GM18505 (cell line): ENCODE measurements around the gene CNKSR1.

Experiments used
- ATAC-seq: cut with Tn5 transposase; IDR thresholded peaks from one replicate; pipeline ENCODE4 v1.9.1; 2021; ENCODE audit not compliant: unreplicated experiment
- POLR2A ChIP-seq: IDR thresholded peaks from 4 replicates; pipeline ENCODE4 v1.6.1; 2011; ENCODE audit warnings: borderline replicate concordance; ENCODE audit not compliant: insufficient read depth, insufficient read length; ENCODE audit errors: extremely low read depth

The CNKSR1 gene

DNA sequence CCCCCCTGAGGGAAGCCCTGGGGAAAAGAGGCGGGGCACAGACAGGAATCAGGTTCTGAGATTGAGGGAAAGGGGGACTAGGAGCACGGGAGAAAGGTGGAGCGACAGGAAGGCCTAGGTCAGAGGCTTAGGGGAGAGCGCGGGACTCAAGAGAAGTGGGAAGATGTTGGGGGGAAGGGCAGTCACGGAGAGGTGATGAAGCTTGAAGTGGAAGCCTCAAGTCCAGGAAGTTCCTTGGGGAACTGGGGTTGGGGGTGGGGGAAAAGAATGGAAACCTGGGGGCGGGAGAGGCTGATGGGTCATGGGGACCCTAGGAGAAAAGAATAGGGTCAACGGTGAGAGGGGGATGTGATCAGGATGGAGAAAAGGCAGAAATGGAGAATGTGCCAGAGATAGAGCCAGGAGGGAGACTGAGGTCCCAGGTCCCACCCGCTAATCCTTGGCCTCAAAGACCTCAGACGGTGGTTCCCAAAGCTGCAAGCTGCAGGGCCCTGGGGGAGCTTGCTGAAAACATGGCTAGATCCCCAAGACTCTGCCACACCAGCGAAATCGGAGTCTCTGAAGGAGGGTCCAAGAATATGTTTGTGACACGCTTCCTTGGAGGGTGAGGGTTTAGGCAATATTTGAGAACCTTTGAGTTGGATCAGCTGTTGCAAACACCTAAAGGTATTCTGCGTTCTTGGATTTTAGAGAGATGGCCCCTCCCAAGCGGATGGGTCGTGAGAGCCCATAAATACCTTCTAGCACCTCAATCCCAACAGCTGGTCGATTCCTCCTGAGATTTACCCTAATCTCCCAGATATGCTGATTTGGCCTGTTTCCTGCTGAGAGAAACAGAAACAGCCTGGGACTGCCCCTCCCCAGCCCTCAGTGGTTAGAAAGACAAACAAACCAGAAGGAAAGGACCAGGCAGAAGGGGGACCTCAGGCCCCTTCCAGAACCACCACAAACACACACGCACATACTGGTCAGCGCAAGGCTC is 12.1 kb upstream of the CNKSR1 start:
- no peak for ATAC-seq
- TF ChIP-seq POLR2A: no peak

DNA sequence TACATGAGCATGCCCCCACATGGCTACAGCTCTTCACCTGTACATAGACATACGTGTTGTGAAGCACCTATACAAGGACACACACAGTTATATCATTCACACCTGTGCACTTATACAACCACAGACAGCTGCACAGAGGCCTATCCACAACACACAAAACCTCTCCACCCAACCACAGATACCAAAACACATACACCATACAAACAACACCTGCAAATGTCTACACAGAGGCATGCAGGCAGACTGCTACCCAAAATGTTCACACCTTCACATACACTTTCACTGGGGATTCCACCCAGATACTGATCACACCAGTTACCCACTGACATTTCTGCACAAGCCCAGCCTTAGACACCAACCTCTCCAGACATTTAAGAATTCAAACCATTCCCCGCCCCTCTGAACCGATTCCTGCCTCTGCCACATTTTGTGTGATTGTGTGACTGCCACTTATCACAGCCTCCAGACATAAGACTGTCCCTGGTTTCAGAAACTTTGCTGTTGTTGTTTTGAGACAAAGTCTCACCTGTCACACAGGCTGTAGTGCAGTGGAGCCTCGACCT is 10.5 kb upstream of the CNKSR1 start:
- no peak for ATAC-seq

GRCh38 chr1:26168410-26169197 is 8.7 kb upstream of the CNKSR1 start, which contains the start of gene C1orf232:
Gene C1orf232 (minus strand): TSS chr1:26168963. CDS start chr1:26168499, 464 bp downstream.
- ATAC-seq: no peak
- no peak for TF ChIP-seq POLR2A

More for the DNA sequence above, 10.5 kb upstream of the CNKSR1 start:
- no peak for TF ChIP-seq POLR2A

DNA sequence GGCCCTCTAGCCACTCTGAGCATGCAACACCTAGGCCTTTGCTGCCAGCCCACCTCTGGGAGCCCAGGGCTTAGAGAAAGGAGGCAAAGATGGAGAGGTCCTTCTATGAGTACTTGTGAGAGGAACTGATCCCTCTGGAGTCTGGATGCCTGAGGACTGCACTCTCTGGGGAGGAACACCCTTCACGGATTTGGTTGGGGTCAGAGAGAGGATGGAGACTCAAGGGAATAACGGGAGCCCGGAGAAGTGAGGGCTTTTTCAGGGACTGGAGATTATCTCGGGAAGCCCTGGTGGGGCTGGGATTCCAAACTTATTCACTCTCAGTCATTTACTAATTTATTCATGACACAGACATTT is 8.1 kb upstream of the CNKSR1 start:
- no peak for ATAC-seq
- TF ChIP-seq POLR2A: no peak

DNA sequence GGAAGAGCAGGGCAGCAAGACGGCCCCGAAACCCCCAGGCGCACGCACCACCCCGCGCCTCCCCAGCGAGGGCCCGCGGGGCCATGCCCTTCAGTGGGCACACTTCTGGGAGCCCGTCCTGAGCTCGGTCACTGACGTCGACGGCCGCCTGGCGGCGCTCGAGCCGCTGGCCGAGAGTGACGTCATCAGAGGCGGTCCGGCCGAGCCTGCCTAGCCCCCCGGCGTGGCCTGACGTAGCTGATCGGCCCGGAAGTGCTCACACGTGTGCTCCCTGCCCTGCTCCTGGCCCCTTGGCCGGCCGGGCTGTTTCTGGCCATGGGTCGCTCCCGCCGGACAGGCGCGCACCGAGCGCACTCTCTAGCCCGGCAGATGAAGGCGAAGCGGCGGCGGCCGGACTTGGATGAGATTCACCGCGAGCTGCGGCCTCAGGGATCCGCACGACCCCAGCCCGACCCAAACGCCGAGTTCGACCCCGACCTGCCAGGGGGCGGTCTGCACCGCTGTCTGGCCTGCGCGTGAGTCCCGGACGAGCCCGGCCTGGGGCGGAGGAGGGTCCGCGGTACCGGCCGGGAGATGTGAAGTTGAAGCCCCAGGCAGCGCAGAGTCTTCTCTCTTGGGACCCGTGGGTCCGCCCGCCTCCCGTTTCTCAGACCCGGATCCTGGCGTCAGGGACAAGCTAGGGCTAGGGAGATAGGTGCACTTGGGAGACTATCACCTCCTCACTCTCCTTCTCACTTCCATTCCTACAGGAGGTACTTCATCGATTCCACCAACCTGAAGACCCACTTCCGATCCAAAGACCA is 7.4 kb upstream of the CNKSR1 start, which contains the start of gene ZNF593:
TSS of gene ZNF593 (plus strand) at position 240 of the 803 bp plus-strand sequence. CDS start at position 316, 76 bp downstream.
- peak; percentile 93 for ATAC-seq

GRCh38 chr1:26170472-26170821 is 6.8 kb upstream of the CNKSR1 start:
- TF ChIP-seq POLR2A: no peak
- ATAC-seq: no peak

More for the DNA sequence above, 7.4 kb upstream of the CNKSR1 start, which contains the start of gene ZNF593:
- peak; percentile 82 for TF ChIP-seq POLR2A

DNA sequence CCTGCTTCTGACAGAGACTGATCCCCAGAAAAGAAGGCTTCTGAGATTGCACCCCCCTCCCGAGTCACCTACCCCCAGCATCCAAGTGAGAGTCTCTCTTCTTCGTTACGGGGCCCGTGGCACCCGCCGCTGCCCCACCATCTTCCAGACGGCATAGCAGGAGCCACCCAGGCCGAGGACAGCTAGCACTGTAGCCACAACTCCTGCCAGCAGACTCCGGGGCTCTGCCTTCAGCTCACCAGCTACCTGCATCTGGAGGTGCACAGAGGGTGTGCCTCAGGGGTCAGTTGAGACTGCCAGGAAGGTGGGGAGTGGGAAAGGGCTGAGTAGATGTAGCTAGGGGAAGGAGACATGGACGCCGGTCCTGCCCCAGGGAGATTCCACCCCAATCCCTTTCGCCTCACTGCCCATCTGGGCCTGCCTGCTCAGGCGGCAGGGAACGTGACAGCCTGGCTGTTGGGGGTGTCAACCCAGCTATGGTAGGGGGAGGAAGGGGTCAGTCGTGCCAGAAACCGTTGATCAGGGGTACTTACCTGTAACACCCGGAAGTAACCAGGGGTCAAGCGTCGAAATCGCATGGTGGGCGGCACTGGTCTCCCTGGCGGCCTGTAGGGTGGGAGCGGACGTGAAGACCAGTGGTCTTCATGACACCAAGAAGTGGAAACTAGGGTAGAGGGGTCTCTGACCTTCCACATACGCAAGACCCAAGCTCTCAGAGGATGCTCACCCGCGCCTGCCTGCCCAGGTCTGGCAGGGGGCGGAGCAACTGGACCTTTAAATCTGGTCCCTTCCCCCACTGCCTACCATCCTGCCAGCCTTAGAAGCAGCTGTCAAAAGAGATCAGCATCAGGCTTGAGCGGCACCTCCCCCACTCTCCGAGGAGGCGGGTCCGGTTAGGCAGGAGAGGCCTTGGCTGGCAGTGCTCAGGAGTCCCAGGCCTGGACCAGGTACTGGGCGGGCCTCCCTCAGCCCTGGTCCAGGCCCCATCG is 5.9 kb upstream of the CNKSR1 start, which contains the start of gene ZNF593OS:
TSS of gene ZNF593OS (minus strand) at position 749 of the 989 bp plus-strand sequence. CDS start at position 578, 171 bp downstream.
- no peak for TF ChIP-seq POLR2A
- no peak for ATAC-seq

- ATAC-seq: no peak
- TF ChIP-seq POLR2A: no peak
Observed at GRCh38 chr1:26175346-26175745, 1.9 kb upstream of the CNKSR1 start.

GRCh38 chr1:26180010-26180506 is 2.8 kb downstream of the CNKSR1 start:
- no peak for ATAC-seq
- no peak for TF ChIP-seq POLR2A

GRCh38 chr1:26181586-26182382 is 4.5 kb downstream of the CNKSR1 start:
- no peak for TF ChIP-seq POLR2A
- no peak for ATAC-seq

- TF ChIP-seq POLR2A: no peak
- ATAC-seq: no peak
Observed at GRCh38 chr1:26182383-26182696, 5.0 kb downstream of the CNKSR1 start.
